ENCODE measurements around the gene LPIN1.
"Not testable (repeated sequence)": the region's sequence is repeated elsewhere in the genome, so short reads cannot be mapped to it uniquely, and the experiment has no call there.

LPIN1 gene

DNA sequence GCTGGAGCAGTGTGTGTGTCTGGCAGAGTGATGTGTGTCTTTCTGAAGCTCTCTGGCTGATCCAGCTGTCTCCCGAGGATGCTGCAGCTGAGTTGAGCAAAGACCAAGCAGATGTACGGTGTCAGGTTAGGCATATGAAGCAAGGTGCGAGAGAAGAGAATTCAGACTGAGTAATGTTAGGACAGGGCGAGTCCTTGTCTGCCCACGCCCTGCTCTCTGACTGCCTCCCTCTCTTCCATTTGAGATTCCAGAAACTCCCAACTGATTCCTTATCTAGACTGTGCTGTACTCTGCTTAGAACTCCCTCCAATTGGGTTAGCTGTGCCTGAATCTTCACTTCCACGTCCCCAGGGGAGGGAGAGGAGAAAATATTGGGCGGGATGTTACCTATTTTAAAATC, 25.7 kb upstream of the LPIN1 start:
- TF ChIP-seq CTCF (IDR thresholded peaks at IDR 0.05; ENCODE audit: extremely low read depth, insufficient read depth, missing control alignments): no peak
- in situ Hi-C loops (cut with MboI; ENCODE audit: low pct_unique_long_range_greater_than_20kb, low sequenced_read_pairs, unreplicated experiment): no loop called here
- no peak for DNase-seq (ENCODE audit: low spot score)

DNA sequence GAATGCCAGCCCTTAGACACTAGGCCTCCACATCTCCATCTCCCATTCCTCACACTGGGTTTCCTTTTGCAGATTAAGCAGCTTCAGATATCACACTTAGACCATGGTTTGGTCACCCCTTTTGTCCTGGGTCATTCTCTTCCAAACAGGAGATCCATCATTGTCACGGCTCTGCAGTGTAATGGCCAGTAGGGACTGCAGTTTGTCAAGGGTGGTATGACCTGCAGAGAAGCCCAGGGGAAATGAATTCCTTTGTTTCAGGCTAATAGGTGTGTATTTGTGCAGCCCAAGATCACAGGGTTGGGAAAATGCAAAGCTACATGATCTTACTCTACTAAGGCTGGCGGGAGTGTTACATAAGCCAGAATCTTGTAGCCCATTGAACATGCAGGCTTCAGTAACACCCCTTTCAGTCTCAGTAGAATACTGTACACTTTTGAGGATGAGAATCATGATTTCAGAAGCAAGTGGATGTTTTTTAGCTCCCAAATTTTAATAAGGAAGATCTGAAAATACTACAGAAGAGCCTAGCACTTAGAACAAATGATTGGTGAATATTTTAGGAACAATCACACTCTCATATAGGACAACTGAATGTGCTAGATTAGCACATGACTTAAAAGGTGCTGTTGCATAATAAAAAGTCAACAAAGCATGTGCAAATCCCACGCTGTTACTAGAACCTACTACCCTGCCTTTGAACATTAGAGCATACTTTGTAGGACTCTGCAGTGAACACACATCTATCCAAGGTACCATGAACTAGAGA, 24.0 kb upstream of the LPIN1 start:
- no peak for TF ChIP-seq CTCF (IDR thresholded peaks at IDR 0.05; ENCODE audit: extremely low read depth, insufficient read depth, missing control alignments)
- in situ Hi-C loops (cut with MboI; ENCODE audit: low pct_unique_long_range_greater_than_20kb, low sequenced_read_pairs, unreplicated experiment): no loop called here

DNA sequence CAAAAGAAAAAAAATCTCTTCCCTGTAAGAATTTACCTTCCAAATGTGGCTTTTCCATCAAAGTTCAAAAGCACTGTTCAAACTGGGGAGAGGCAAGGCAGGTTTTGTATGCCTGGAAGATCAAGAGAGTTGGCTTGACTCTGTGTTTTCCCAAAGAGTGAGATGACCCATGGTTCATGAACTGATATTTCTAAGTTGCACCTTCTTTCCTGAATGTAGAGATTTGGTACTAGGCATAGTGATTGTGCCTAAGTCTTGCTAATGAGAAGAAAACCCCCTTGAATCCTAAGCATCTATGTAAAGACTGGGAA, 23.4 kb upstream of the LPIN1 start:
- no peak for TF ChIP-seq CTCF (IDR thresholded peaks at IDR 0.05; ENCODE audit: extremely low read depth, insufficient read depth, missing control alignments)
- no peak for DNase-seq (ENCODE audit: low spot score)
- in situ Hi-C loops (cut with MboI; ENCODE audit: low pct_unique_long_range_greater_than_20kb, low sequenced_read_pairs, unreplicated experiment): no loop called here

More for the DNA sequence above, 24.0 kb upstream of the LPIN1 start:
- no peak for DNase-seq (ENCODE audit: low spot score)

GRCh38 chr2:11724151-11724550, 22.3 kb upstream of the LPIN1 start:
- no peak for TF ChIP-seq CTCF (IDR thresholded peaks at IDR 0.05; ENCODE audit: extremely low read depth, insufficient read depth, missing control alignments)
- in situ Hi-C loops (cut with MboI; ENCODE audit: low pct_unique_long_range_greater_than_20kb, low sequenced_read_pairs, unreplicated experiment): no loop called here

DNA sequence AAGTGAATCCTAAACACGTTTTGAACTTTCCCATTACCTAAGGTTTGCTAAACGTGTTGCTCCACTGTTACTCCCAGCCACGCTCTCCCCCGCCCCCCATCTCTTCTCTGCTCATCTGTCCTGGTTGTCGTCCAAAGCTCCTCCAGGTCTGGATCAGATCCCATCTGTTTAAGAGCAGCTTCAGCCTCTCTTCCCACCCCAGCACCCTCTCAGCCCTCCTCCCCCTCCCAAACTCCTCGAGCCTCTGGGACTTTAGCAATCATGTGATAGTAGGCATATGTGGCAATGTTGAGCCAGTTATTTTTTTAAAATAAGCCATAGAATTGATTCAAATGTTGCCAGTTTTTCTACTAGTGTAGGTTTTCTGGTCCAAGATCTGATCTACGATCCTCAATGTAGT, 20.0 kb upstream of the LPIN1 start:
- TF ChIP-seq CTCF (IDR thresholded peaks at IDR 0.05; ENCODE audit: extremely low read depth, insufficient read depth, missing control alignments): no peak
- no peak for DNase-seq (ENCODE audit: low spot score)
- in situ Hi-C loops (cut with MboI; ENCODE audit: low pct_unique_long_range_greater_than_20kb, low sequenced_read_pairs, unreplicated experiment): no loop called here

More at GRCh38 chr2:11724151-11724550, 22.3 kb upstream of the LPIN1 start:
- DNase-seq (ENCODE audit: low spot score): no peak

DNA sequence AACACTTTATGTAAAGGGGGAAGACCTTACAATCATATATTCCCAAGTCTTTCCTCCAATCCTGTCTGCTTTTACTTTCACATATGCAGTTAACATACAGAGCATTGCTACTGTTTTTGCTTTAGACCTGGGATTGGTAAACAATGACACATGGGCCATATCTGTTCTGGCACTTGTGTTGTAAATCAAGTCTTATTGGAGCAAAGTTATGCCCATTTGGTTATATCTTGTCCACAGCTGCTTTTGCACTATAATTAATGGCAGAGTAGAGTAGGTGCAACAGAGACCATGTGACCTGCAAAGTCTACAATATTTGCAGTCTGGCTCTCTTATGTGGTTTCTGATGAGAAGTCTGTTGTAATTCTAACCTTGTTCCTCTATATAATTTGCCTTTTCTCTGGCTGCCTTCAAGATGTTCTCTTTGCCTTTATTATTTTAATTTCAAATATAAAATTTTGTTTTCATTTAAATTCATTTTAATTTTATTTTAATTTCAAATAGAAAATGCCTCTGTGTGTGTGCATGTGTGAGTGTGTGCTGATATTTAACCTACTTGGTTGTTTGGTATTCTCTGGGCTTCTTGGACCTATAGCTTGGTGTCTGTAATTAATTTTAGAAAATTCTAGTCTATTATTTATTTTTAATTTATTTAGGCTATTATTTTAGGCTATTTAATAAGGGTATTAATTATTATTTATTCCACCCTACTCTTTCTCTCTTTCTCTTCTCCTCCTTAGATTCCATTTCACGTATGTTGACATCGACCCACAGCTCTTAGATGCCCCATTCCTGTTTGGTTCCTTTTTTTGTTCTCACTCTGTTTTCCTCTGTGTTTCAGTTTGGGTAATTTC, 16.8 kb upstream of the LPIN1 start:
- in situ Hi-C loops (cut with MboI; ENCODE audit: low pct_unique_long_range_greater_than_20kb, low sequenced_read_pairs, unreplicated experiment): no loop called here
- no peak for DNase-seq (ENCODE audit: low spot score)
- no peak for TF ChIP-seq CTCF (IDR thresholded peaks at IDR 0.05; ENCODE audit: extremely low read depth, insufficient read depth, missing control alignments)

GRCh38 chr2:11731214-11731984, 15.0 kb upstream of the LPIN1 start:
- DNase-seq (ENCODE audit: low spot score); in situ Hi-C loops (cut with MboI; ENCODE audit: low pct_unique_long_range_greater_than_20kb, low sequenced_read_pairs, unreplicated experiment): not testable (repeated sequence)
